Measurements from ENCODE around the gene DLK2. TPM values are rescaled to one million over a fixed set of nuclear protein-coding genes. Genes with fewer than 3 reads are reported as not detected.
"Not testable (repeated sequence)": the region's sequence is repeated elsewhere in the genome, so short reads cannot be mapped to it uniquely, and the experiment has no call there.

DLK2 gene
- total RNA-seq, 1 donor from 2014 or later, result 0.39 TPM

- intact Hi-C loops (cut with micrococcal nuclease), result no loop called here
These were observed 26.4 kb upstream of the DLK2 start for GRCh38 chr6:43481591-43482236.

- intact Hi-C loops (cut with micrococcal nuclease), result no loop called here
These were observed 25.7 kb upstream of the DLK2 start for GRCh38 chr6:43481075-43481474.

- intact Hi-C loops (cut with micrococcal nuclease), result no loop called here
These were observed 22.6 kb upstream of the DLK2 start for GRCh38 chr6:43478008-43478372.

GRCh38 chr6:43477235-43478007 is 22.1 kb upstream of the DLK2 start, which contains the start of gene TJAP1:
Gene TJAP1 (plus strand): TSS chr6:43477570. CDS start chr6:43499002, 21,432 bp downstream.
- intact Hi-C loops (cut with micrococcal nuclease), result loop anchor here (1.0 to 2.0 kb wide), 11 partner anchors 22 to 548 kb away; partner anchors contain the start of genes ABCC10, CNPY3, CRIP3 and DLK2

- intact Hi-C loops (cut with micrococcal nuclease), result loop anchor here (1.0 to 2.0 kb wide), 11 partner anchors 21 to 547 kb away; partner anchors contain the start of genes ABCC10, CNPY3, CRIP3 and DLK2
These were observed 21.4 kb upstream of the DLK2 start for GRCh38 chr6:43476746-43477145.

- intact Hi-C loops (cut with micrococcal nuclease), result no loop called here
These were observed 20.2 kb upstream of the DLK2 start for GRCh38 chr6:43475516-43475915.

GRCh38 chr6:43472515-43472914 is 17.2 kb upstream of the DLK2 start:
- intact Hi-C loops (cut with micrococcal nuclease), result no loop called here

GRCh38 chr6:43471399-43471798 is 16.1 kb upstream of the DLK2 start:
- intact Hi-C loops (cut with micrococcal nuclease), result no loop called here

- intact Hi-C loops (cut with micrococcal nuclease), result no loop called here
These were observed 14.6 kb upstream of the DLK2 start for GRCh38 chr6:43469947-43470346.

GRCh38 chr6:43468748-43469681 is 13.7 kb upstream of the DLK2 start:
- intact Hi-C loops (cut with micrococcal nuclease), result no loop called here

- intact Hi-C loops (cut with micrococcal nuclease), result no loop called here
These were observed 12.9 kb upstream of the DLK2 start for GRCh38 chr6:43468240-43468639.

GRCh38 chr6:43467752-43468151 is 12.4 kb upstream of the DLK2 start:
- intact Hi-C loops (cut with micrococcal nuclease), result no loop called here

- intact Hi-C loops (cut with micrococcal nuclease), result not testable (repeated sequence)
These were observed 11.9 kb upstream of the DLK2 start for GRCh38 chr6:43467265-43467664.

GRCh38 chr6:43465948-43466347 is 10.6 kb upstream of the DLK2 start:
- intact Hi-C loops (cut with micrococcal nuclease), result no loop called here

GRCh38 chr6:43464337-43464736 is 9.0 kb upstream of the DLK2 start:
- intact Hi-C loops (cut with micrococcal nuclease), result no loop called here

- intact Hi-C loops (cut with micrococcal nuclease), result no loop called here
These were observed 6.6 kb upstream of the DLK2 start for GRCh38 chr6:43461936-43462335.

- intact Hi-C loops (cut with micrococcal nuclease), result no loop called here
These were observed 4.7 kb upstream of the DLK2 start for GRCh38 chr6:43460032-43460431.

- intact Hi-C loops (cut with micrococcal nuclease), result no loop called here
These were observed 4.2 kb upstream of the DLK2 start for GRCh38 chr6:43459535-43459934.

GRCh38 chr6:43458154-43458553 is 2.8 kb upstream of the DLK2 start:
- intact Hi-C loops (cut with micrococcal nuclease), result not testable (repeated sequence)

- intact Hi-C loops (cut with micrococcal nuclease), result no loop called here
These were observed 2.3 kb upstream of the DLK2 start for GRCh38 chr6:43457643-43458042.
